T-helper 2 cell (primary cell): ENCODE measurements around the gene PTPRN2.
A peak's percentile ranks its signal among the peaks of the same experiment; 100 is the strongest.
"Not testable (repeated sequence)": the region's sequence is repeated elsewhere in the genome, so short reads cannot be mapped to it uniquely, and the experiment has no call there.

Source experiments
- DNase-seq, 5 experiments: peaks; one replicate each; pipeline versions ENCODE4 v3.0.0 to v3.0.0-alpha.2; 2012 to 2022

PTPRN2 gene

GRCh38 chr7:157507987-157508386 lies 1079.6 kb downstream of the PTPRN2 start:
- DNase-seq, result no peak

DNA sequence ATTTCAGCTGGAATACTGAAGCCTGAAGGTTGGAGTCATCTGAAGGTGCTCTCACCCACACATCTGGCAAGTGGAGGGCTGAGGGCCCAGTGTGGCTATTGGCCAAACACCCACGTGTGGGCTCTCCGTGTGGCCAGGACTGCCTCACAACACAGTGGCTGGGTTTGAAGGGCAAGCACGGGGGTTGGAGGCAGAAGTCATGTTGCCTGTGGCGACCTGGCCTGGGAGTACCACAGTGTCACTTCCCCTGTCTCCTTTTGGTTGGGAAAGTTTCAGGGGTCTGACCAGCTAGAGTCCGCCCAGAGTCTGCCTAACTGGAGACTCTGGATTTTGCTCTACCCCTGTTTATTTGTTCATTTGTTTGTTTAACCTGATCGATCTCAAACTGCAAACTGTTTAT lies 1081.4 kb downstream of the PTPRN2 start:
- no peak for DNase-seq

- DNase-seq, result peak in 1 of 5 experiments; percentile 21
These were observed 1082.0 kb downstream of the PTPRN2 start for GRCh38 chr7:157505646-157506045.

- peak in 1 of 5 experiments; percentile 72 for DNase-seq
These were observed 1084.4 kb downstream of the PTPRN2 start for GRCh38 chr7:157503229-157503628.

DNA sequence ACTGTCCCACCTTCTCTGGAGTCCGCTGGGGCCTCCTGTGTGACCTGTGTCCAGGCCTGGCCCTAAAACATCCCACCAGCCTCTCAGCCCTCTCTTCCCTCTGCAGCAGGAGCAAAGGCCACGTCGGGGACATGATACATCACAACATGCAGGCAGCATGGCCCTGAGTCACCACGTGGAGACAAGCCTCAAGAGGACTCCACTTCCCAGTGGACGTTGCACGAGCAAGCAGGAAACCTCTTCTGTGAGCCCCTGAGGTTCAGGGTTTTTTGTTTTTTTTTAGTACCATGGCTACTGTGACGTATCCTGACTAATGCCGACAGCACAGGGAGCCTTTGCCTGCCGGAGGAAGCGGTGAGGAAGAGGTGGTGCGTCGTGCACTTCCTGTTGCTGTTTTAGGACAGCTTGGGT lies 1084.9 kb downstream of the PTPRN2 start:
- DNase-seq, result peak; percentile 24 to 97 (median 67)

DNA sequence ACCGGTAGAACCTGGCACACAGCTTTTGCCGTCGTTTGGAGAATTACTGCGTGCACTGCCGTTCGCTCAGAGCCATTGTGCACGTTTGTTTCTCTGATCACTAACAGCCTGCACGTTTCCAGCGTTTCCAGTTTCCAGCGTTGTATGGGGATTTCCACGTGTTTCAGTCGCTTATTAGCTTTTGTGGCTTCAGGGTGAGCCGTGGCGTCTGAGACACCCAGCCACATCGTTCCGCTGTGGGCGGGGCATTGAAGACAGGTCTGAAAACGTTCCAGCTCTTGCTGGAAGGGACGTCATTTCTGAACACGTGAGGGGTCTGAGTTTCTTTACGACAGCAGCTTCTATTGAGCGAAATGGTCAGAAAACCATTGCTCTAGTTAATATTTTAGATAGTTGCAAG lies 1086.0 kb downstream of the PTPRN2 start:
- DNase-seq, result peak in 2 of 5 experiments; percentile 41 to 76

DNA sequence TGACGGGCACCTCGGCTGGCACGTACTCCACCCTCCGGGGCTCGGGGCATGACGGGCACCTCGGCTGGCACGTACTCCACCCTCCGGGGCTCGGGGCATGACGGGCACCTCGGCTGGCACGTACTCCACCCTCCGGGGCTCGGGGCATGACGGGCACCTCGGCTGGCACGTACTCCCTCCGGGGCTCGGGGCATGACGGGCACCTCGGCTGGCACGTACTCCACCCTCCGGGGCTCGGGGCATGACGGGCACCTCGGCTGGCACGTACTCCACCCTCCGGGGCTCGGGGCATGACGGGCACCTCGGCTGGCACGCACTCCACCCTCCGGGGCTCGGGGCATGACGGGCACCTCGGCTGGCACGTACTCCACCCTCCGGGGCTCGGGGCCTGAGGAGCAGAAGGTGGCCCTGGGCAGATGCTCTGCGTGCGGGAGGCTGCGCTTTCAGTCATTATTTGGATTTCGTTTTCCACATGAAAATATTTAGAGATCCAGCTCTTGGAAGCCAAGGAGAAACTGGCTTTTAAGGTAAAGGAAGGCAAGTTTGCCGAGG lies 1086.6 kb downstream of the PTPRN2 start:
- not testable (repeated sequence) for DNase-seq

DNA sequence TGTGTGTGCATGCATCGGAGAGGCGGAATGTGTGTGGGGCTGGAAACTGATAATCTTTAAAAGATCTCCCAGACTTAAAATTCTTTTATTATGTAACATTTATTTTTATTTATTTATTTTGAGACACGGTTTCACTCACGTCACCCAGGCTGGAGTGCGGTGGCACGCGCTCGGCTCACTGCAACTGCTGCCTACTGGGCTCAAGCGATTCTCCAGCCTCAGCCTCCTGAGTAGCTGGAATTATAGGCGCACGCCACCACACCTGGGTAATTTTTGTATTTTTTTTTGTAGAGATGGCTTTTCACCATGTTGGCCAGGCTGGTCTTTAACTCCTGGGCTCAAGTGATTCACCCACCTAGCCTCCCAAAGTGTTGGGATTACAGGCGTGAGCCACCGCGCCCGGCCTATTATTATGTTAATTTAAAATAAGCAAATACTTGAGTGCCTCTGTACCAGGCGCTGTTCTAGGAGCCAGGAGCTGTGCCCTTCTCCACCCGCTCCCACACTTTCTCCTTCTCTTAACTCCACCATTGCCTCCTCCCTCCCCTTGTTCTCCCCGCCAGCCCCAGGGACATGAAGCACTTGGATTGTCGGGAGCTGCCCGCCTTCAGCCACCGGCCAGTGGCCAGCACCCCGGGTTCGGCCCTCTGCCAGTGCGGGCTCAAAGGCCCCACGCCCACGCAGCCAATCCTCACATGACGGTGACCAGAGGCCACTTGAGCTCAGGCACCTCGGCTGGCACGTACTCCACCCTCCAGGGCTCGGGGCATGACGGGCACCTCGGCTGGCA lies 1087.3 kb downstream of the PTPRN2 start:
- no peak for DNase-seq

GRCh38 chr7:157499835-157500153 lies 1087.8 kb downstream of the PTPRN2 start:
- DNase-seq, result no peak

DNA sequence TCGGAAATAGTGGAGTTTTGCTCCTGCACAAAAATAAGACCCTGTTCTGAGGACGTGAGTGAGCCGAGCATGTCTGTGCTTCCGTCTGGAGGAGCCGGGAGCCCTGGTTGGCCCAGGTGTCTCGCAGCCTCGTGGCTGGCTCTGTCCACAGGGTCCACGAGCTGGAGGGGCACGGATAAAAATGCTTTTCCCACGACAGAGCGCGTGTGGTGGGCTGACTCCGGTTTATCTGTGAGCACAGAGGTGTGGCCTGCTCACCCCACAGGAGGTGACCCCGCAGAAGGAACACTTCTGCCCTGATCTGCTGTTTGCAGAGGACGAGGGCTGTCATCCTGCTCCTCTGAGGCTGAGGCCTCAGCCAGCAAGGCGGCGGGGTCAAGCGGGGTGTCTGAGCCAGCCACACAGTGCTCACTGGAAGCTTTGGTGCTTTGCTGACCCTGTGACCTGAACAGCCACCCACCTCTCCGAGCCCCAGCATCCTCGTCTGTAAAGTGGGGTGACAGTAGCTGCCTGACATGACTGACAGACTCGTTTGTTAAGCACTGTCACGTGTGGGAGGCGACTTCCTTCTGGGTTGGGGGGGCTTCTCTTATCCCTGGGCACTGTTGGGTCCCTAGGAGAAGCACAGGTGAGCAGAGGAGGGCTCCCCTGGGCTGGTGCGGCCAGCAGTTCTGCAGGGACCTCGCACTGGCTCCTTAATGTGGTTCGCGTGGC lies 1088.3 kb downstream of the PTPRN2 start:
- no peak for DNase-seq

GRCh38 chr7:157498657-157499056 lies 1089.0 kb downstream of the PTPRN2 start:
- no peak for DNase-seq

DNA sequence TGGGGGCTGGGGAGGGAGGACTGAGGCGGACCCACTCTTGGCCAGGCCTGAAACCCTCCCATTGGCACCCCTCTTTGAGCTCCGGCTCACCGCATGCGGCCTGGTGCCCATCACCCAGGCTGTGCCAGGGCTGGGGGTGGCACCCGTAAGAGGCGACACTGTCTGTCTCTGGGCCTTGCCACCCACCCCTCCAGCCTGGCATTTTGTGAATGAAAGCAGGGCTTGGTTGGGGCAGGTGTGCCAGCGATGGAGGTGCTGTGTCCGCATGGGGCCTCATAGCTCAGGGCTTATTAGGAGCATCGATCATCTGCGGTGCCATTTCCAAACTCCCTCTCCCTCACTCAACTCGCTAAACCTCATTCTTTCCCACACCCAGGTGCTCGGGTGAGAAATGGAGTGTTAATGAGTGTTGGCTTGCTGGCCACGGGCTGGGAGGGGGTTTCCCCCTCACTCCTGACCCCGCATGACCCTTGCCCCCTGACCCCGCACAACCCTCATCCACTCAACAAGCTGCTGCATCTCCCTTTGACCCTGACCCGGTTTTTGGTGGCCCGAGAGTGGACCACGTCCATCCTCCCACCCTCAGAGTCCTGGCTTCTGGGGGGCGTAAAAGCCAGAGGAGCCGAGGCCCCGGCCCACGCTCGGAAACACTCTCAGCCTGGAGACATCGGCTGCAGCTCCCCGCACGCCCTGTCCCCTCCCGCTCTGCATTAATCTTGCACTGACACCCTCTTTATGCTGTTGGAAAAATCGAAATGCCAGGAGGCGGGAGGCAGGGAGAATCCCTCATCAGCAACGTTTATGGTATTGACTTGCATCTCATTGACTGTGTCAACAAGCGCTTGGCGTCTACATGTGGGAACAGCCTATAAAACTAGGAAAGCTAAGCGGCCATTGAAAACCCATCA lies 1089.6 kb downstream of the PTPRN2 start:
- DNase-seq, result no peak

- DNase-seq, result no peak
These were observed 1090.3 kb downstream of the PTPRN2 start for GRCh38 chr7:157497367-157497743.

GRCh38 chr7:157496416-157497275 lies 1091.0 kb downstream of the PTPRN2 start:
- no peak for DNase-seq

DNA sequence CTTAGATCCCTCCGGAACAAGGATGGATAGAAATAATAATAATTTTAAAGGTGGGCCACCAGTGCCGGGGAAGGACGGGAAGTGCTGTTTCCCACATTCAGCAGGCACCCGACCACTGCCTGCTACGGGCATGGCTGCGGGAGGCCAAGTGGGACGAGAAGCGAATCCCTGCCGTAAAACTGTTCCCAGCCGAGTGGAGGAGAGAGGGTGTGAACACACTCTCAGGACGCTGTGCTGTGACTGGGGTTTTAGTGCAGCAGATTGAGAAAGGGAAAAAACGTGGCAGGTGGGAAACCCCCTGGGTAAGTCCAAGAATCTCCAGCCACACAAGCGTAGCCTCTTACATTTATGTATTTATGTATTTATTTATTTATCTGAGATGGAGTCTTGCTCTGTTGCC lies 1092.0 kb downstream of the PTPRN2 start:
- no peak for DNase-seq

DNA sequence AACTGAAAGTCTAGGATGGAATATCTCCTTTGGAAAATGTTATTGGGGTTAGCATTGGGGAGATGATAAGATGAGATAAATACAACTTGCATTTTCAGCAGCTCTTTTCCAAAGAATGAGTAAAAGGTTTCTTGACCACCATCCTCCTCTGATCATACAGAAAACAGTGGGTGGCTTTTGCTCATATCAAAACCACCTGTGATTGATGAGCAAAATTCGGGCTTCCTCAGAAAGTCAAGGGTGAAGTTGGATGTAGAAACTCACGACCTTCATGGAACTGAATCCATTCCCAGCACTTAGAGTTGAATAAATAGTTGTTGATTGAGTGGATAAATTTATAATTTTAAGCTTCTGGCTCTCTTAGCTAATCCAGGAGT lies 1092.5 kb downstream of the PTPRN2 start:
- DNase-seq, result peak in 1 of 5 experiments; percentile 73

- DNase-seq, result no peak
These were observed 1093.0 kb downstream of the PTPRN2 start for GRCh38 chr7:157494506-157495176.

GRCh38 chr7:157493776-157494175 lies 1093.8 kb downstream of the PTPRN2 start:
- no peak for DNase-seq

DNA sequence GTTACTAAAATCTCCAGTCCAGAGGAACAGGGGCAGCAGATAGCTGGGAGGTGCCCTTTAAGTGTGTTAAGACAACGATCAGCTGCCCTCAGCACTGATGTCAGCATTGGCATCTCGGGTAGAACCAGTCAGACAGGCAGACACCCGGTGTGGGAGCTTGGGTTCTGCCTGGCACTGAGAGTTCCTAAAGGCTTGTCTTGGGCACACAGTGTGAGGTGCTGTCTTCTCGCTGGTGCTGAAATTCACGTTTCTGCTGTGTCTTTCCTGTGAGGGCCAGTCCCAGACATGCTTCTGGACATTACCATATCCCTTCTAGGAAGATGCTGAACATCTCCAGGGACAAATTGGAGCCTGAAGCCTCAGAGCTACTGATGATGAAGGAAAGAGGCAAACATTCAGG lies 1094.6 kb downstream of the PTPRN2 start:
- DNase-seq, result no peak

GRCh38 chr7:157490465-157490912 lies 1097.1 kb downstream of the PTPRN2 start:
- DNase-seq, result peak in 3 of 5 experiments; percentile 30 to 99 (median 80)

- DNase-seq, result not testable (repeated sequence)
These were observed 1097.8 kb downstream of the PTPRN2 start for GRCh38 chr7:157489870-157490269.
